Trophoblast cell (in vitro differentiated cells and primary cell): Measurements from ENCODE around the gene TGFBRAP1.

Experiments
- DNase-seq, 2 donors: peaks; one replicate each; pipeline ENCODE4 v3.0.0-alpha.2; 2016
- H2AFZ ChIP-seq: 2 replicates; pipeline ENCODE4 v1.6.1; 2013; ENCODE audit warnings: low read length, moderate library complexity, mild to moderate bottlenecking; ENCODE audit not compliant: insufficient read depth, poor library complexity
- H2AK5ac ChIP-seq: 2 replicates; pipeline ENCODE4 v1.6.1; 2013; ENCODE audit warnings: mild to moderate bottlenecking, low read length
- H2BK120ac ChIP-seq: 2 replicates; pipeline ENCODE4 v1.6.1; 2013; ENCODE audit warnings: low read length, mild to moderate bottlenecking, moderate library complexity; ENCODE audit not compliant: insufficient read depth, poor library complexity
- H2BK12ac ChIP-seq: 2 replicates; pipeline ENCODE4 v1.6.1; 2013; ENCODE audit warnings: mild to moderate bottlenecking, low read length, moderate library complexity
- H2BK5ac ChIP-seq: 2 replicates; pipeline ENCODE4 v1.6.1; 2013; ENCODE audit warnings: low read length, low read depth, moderate library complexity, mild to moderate bottlenecking; ENCODE audit not compliant: poor library complexity
- H3K14ac ChIP-seq: 2 replicates; pipeline ENCODE4 v1.6.1; 2013; ENCODE audit warnings: mild to moderate bottlenecking, low read length
- H3K18ac ChIP-seq: 2 replicates; pipeline ENCODE4 v1.6.1; 2013; ENCODE audit warnings: mild to moderate bottlenecking, low read length
- H3K23ac ChIP-seq: 2 replicates; pipeline ENCODE4 v1.6.1; 2013; ENCODE audit warnings: low read length
- H3K27ac ChIP-seq: 2 replicates; pipeline ENCODE4 v1.5.1; 2013; ENCODE audit warnings: low read depth, mild to moderate bottlenecking, inconsistent platforms, low read length, moderate library complexity
- H3K27me3 ChIP-seq: 2 replicates; pipeline ENCODE4 v1.6.1; 2013; ENCODE audit warnings: inconsistent platforms, mild to moderate bottlenecking, low read length, moderate library complexity; ENCODE audit not compliant: insufficient read depth
- H3K36me3 ChIP-seq, 2 experiments: 1 replicate in 1 of 2; 2 replicates in 1 of 2; pipeline ENCODE4 v1.6.1; 2013; ENCODE audit warnings: low read length in 2 of 2, mild to moderate bottlenecking in 2 of 2, moderate library complexity in 1 of 2; ENCODE audit not compliant: insufficient read depth in 2 of 2, control insufficient read depth in 1 of 2
- H3K4ac ChIP-seq: 2 replicates; pipeline ENCODE4 v1.6.1; 2013; ENCODE audit warnings: low read depth, mild to moderate bottlenecking, low read length, moderate library complexity
- H3K4me1 ChIP-seq, 2 experiments: 1 replicate in 1 of 2; 2 replicates in 1 of 2; pipeline ENCODE4 v1.6.1; 2013; ENCODE audit warnings: low read length in 2 of 2, mild to moderate bottlenecking in 2 of 2, moderate library complexity in 1 of 2; ENCODE audit not compliant: insufficient read depth in 2 of 2, control insufficient read depth in 1 of 2
- H3K4me2 ChIP-seq: 2 replicates; pipeline ENCODE4 v1.6.1; 2013; ENCODE audit warnings: inconsistent platforms, mild to moderate bottlenecking, low read length, moderate library complexity
- H3K4me3 ChIP-seq: 2 replicates; pipeline ENCODE4 v1.5.1; 2013; ENCODE audit warnings: mild to moderate bottlenecking, low read depth, low read length, inconsistent platforms
- H3K79me1 ChIP-seq: one replicate; pipeline ENCODE4 v1.6.1; 2013; ENCODE audit warnings: low read length
- H3K79me2 ChIP-seq: 2 replicates; pipeline ENCODE4 v1.6.1; 2013; ENCODE audit warnings: low read length, mild to moderate bottlenecking; ENCODE audit not compliant: control insufficient read depth, insufficient read depth, poor library complexity
- H3K9ac ChIP-seq: 2 replicates; pipeline ENCODE4 v1.6.1; 2013; ENCODE audit warnings: mild to moderate bottlenecking, low read length
- H3K9me3 ChIP-seq: 2 replicates; pipeline ENCODE4 v1.6.1; 2013; ENCODE audit warnings: low read depth, mild to moderate bottlenecking, control low read depth, inconsistent platforms, low read length; ENCODE audit not compliant: insufficient read depth
- H4K12ac ChIP-seq: 2 replicates; pipeline ENCODE4 v1.6.1; 2013; ENCODE audit warnings: low read depth, mild to moderate bottlenecking, low read length, moderate library complexity
- H4K8ac ChIP-seq: 2 replicates; pipeline ENCODE4 v1.6.1; 2013; ENCODE audit warnings: low read depth, mild to moderate bottlenecking, low read length, moderate library complexity
- H4K91ac ChIP-seq: one replicate; pipeline ENCODE4 v1.6.1; 2013; ENCODE audit warnings: low read depth, mild to moderate bottlenecking, low read length, moderate library complexity
- WGBS: extraction: QIAGEN DNeasy Blood & Tissue Kit; methylation state at CpG from one replicate; pipeline ENCODE4 v1.1.7; 2013; ENCODE audit warnings: missing lambda C conversion rate; ENCODE audit not compliant: insufficient read length, insufficient coverage; ENCODE audit errors: extremely low coverage; 5-methylcytosine and 5-hydroxymethylcytosine counted together

The TGFBRAP1 gene

DNA sequence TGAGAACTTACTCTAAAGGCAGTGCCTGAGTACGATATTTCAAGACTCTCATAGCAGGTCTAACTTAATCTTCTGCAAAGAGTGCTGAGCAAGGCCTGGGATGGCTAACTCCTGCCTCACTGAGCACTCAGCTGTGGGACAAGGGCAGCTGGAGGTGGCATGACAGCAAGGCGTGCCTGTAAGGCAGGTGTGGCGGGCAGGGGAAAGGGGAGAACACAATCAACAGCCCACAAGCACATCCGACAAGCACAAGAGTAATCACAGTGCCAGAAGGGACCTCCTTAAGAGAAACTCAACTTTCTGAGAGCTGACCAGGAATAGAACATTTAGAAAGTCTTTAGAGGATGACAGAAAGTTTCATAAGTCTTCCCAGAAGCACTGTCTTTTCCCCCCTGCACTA, 46.0 kb downstream of the TGFBRAP1 start:
- no peaks in the 10 kb centered on the region for H3K4me1 ChIP-seq
- H3K9me3 ChIP-seq = no peaks in the 10 kb centered on the region
- H2BK120ac ChIP-seq = no peak overlapping the region
- no peak overlapping the region for H3K9ac ChIP-seq
- no peak overlapping the region for H3K27ac ChIP-seq
- H3K18ac ChIP-seq = no peak overlapping the region
- H3K79me2 ChIP-seq = peaks cover 2% of the 10 kb centered on the region
- H4K8ac ChIP-seq = no peak overlapping the region
- no peak overlapping the region for H2BK12ac ChIP-seq
- no peak overlapping the region for H3K23ac ChIP-seq
- WGBS = no CpG with 5 or more reads among the region's 4 CpGs
- no peak overlapping the region for H4K12ac ChIP-seq
- no peaks in the 10 kb centered on the region for H3K27me3 ChIP-seq
- H3K4me3 ChIP-seq = no peak overlapping the region
- no peak overlapping the region for H2AFZ ChIP-seq
- no peak overlapping the region for H3K4me2 ChIP-seq
- H4K91ac ChIP-seq = no peak overlapping the region
- no peak for DNase-seq
- H3K4ac ChIP-seq = no peak overlapping the region
- H3K36me3 ChIP-seq = peaks cover 15 to 39% of the 10 kb centered on the region in 2 experiments
- no peaks in the 10 kb centered on the region for H3K79me1 ChIP-seq
- H2BK5ac ChIP-seq = no peak overlapping the region
- H3K14ac ChIP-seq = no peak overlapping the region
- H2AK5ac ChIP-seq = no peak overlapping the region

DNA sequence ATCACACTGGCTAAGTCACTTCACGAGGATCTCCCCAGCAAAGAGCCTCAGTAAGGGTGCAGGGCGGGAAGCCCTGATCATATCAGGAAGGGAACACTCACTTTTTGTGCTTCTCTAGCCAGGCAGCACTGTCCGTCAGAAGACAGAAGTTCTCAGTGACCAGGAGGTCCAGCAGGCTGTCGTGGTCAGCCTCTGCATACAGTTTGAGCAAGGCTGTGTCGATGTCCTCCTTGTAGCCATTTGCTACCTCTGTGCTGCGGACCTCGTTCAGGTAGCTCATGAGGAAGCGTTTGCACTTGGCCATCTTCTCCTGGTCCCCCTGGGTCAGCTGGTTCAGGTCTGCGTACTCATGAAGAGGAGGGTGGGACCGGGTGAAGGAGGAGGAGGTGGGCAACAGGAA, 49.3 kb downstream of the TGFBRAP1 start:
- H4K91ac ChIP-seq = no peak overlapping the region

DNA sequence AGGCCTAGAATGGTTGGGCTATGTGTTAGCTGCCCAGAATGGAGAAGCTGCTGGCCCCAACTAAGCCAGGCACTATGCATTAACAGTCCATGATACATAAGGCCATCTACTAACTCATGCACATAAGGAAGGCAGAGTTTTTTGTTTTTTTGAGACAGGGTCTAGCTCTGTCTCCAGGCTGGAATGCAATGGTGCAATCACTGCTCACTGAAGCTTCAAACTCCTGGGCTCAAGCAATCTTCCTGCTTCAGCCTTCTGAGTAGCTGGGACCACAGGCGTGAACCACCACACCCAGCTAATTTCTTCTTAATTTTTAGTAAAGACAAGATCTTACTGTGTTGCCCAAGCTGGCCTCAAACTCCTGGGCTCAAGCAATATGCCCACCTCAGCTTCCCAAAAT, 50.4 kb downstream of the TGFBRAP1 start:
- H3K9me3 ChIP-seq = no peaks in the 10 kb centered on the region
- no peak overlapping the region for H2BK120ac ChIP-seq
- no peak overlapping the region for H3K4me2 ChIP-seq
- no peaks in the 10 kb centered on the region for H3K4me1 ChIP-seq
- H2BK12ac ChIP-seq = no peak overlapping the region
- no peak overlapping the region for H3K18ac ChIP-seq
- no peak overlapping the region for H4K91ac ChIP-seq
- H3K4ac ChIP-seq = no peak overlapping the region
- H3K79me2 ChIP-seq = no peaks in the 10 kb centered on the region
- no peak for DNase-seq
- H3K23ac ChIP-seq = no peak overlapping the region
- H3K14ac ChIP-seq = no peak overlapping the region
- peak overlapping the region; percentile 19 for H4K8ac ChIP-seq
- no peaks in the 10 kb centered on the region for H3K79me1 ChIP-seq
- no peak overlapping the region for H3K4me3 ChIP-seq
- peaks cover 25 to 45% of the 10 kb centered on the region in 2 experiments for H3K36me3 ChIP-seq
- H2BK5ac ChIP-seq = no peak overlapping the region
- no peak overlapping the region for H3K27ac ChIP-seq
- WGBS = no CpG with 5 or more reads among the region's 1 CpG
- H3K27me3 ChIP-seq = no peaks in the 10 kb centered on the region
- no peak overlapping the region for H3K9ac ChIP-seq
- no peak overlapping the region for H2AFZ ChIP-seq
- H2AK5ac ChIP-seq = no peak overlapping the region
- H4K12ac ChIP-seq = no peak overlapping the region

More for the DNA sequence above, 49.3 kb downstream of the TGFBRAP1 start:
- H3K4me2 ChIP-seq = no peak overlapping the region
- H3K36me3 ChIP-seq = peaks cover 21 to 42% of the 10 kb centered on the region in 2 experiments
- H3K4me1 ChIP-seq = no peaks in the 10 kb centered on the region
- H3K79me2 ChIP-seq = no peaks in the 10 kb centered on the region
- H2AFZ ChIP-seq = no peak overlapping the region
- no peak overlapping the region for H3K27ac ChIP-seq
- H4K12ac ChIP-seq = no peak overlapping the region
- no peak overlapping the region for H2BK12ac ChIP-seq
- H3K14ac ChIP-seq = no peak overlapping the region
- no peak overlapping the region for H3K4me3 ChIP-seq
- no CpG with 5 or more reads among the region's 10 CpGs for WGBS
- H3K23ac ChIP-seq = no peak overlapping the region
- no peak overlapping the region for H3K18ac ChIP-seq
- H2AK5ac ChIP-seq = no peak overlapping the region
- no peaks in the 10 kb centered on the region for H3K27me3 ChIP-seq
- no peak overlapping the region for H3K9ac ChIP-seq
- no peak overlapping the region for H3K4ac ChIP-seq
- no peak overlapping the region for H2BK120ac ChIP-seq
- no peak overlapping the region for H2BK5ac ChIP-seq
- no peak overlapping the region for H4K8ac ChIP-seq
- no peaks in the 10 kb centered on the region for H3K9me3 ChIP-seq
- H3K79me1 ChIP-seq = no peaks in the 10 kb centered on the region
- no peak for DNase-seq

DNA sequence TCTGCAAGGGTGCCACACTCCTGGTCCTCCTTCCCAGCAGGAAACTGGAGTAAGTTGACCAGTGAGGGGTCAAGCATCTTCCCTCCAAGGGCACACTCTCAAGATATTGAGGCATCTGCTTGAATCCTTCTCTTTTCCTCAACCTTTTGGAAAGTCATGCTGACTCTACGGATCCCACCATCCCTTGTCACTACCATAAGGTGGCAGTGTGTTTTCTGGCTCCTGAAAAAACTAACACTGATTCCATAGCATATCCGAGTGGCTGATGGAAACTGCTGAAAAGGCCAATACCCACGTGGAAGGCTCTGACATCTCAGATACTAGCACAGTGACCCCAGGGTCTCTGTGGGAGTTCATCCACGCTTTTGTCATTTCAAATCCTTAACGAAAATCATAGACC, 50.9 kb downstream of the TGFBRAP1 start:
- Histone ChIP-seq H3K18ac (no peak overlapping the region), H3K9ac (no peak overlapping the region), H3K36me3 (peaks cover 25 to 44% of the 10 kb centered on the region in 2 experiments), H3K9me3 (no peaks in the 10 kb centered on the region), H4K8ac (no peak overlapping the region), H3K79me2 (no peaks in the 10 kb centered on the region), H3K4me2 (no peak overlapping the region), H2BK120ac (no peak overlapping the region), H4K12ac (no peak overlapping the region), H2BK5ac (no peak overlapping the region), H3K4me3 (no peak overlapping the region), H3K4ac (no peak overlapping the region), H2AFZ (no peak overlapping the region), H2AK5ac (no peak overlapping the region), H3K79me1 (no peaks in the 10 kb centered on the region), H2BK12ac (no peak overlapping the region), H3K14ac (no peak overlapping the region), H3K27me3 (no peaks in the 10 kb centered on the region), H3K23ac (no peak overlapping the region), H3K4me1 (no peaks in the 10 kb centered on the region), H3K27ac (no peak overlapping the region), H4K91ac (no peak overlapping the region)
- WGBS = no CpG with 5 or more reads among the region's 5 CpGs
- no peak for DNase-seq
